Thyroid gland (tissue), 4 donors: ENCODE data around the gene KLHL42.

Experiments used
- CTCF ChIP-seq, 6 experiments: fragments of 200-600 bp in 3 of 6; fragments of 450-650 bp in 3 of 6; sonication (generic) in 3 of 6; IDR thresholded peaks; one replicate each; pipeline ENCODE4 v1.5.1; 2016 to 2019; ENCODE audit warnings: antibody characterized with exemption in 6 of 6, mild to moderate bottlenecking in 2 of 6, inconsistent platforms in 1 of 6, moderate library complexity in 1 of 6
- POLR2A ChIP-seq, 2 donors: fragments of 450-650 bp; IDR thresholded peaks; one replicate each; pipeline ENCODE4 v1.6.1; 2017; ENCODE audit warnings: antibody characterized with exemption in 2 of 2, mild to moderate bottlenecking in 2 of 2, moderate library complexity in 1 of 2

GRCh38 chr12:27841392-27841882 lies 61.4 kb downstream of the KLHL42 start:
- no peak for TF ChIP-seq CTCF (IDR thresholded peaks at IDR 0.05)
- TF ChIP-seq POLR2A (IDR thresholded peaks at IDR 0.05), result no peak
